ENCODE results near the gene HS3ST1. TPM values are rescaled to one million over a fixed set of nuclear protein-coding genes. Genes with fewer than 3 reads are reported as not detected.

Gene HS3ST1
- total RNA-seq, 1 donor from 2014 or later: 0.37 TPM

- no peaks in the 10 kb centered on the region for H3K9me3 Mint-ChIP-seq
- H3K27ac Mint-ChIP-seq (ENCODE audit: unreplicated experiment): no peak overlapping the region
- no peak for DNase-seq (ENCODE audit: low read depth, low spot score)
- H3K27me3 Mint-ChIP-seq (ENCODE audit: low read depth): no peaks in the 10 kb centered on the region
- H3K4me3 Mint-ChIP-seq: no peak overlapping the region
- peaks cover 3% of the 10 kb centered on the region for H3K4me1 Mint-ChIP-seq
- no peaks in the 10 kb centered on the region for H3K36me3 Mint-ChIP-seq (ENCODE audit: low read depth)
- no peak for TF ChIP-seq CTCF (conservative IDR thresholded peaks at IDR 0.05)
Observed at GRCh38 chr4:11348449-11349088, 80.1 kb downstream of the HS3ST1 start.

- no peak overlapping the region for H3K4me3 Mint-ChIP-seq
- no peaks in the 10 kb centered on the region for H3K27me3 Mint-ChIP-seq (ENCODE audit: low read depth)
- H3K4me1 Mint-ChIP-seq: peaks cover 33% of the 10 kb centered on the region
- no peak for DNase-seq (ENCODE audit: low read depth, low spot score)
- no peak for TF ChIP-seq CTCF (conservative IDR thresholded peaks at IDR 0.05)
- H3K36me3 Mint-ChIP-seq (ENCODE audit: low read depth): no peaks in the 10 kb centered on the region
- no peaks in the 10 kb centered on the region for H3K9me3 Mint-ChIP-seq
- H3K27ac Mint-ChIP-seq (ENCODE audit: unreplicated experiment): no peak overlapping the region
Observed at GRCh38 chr4:11344916-11345315, 83.8 kb downstream of the HS3ST1 start.

GRCh38 chr4:11343536-11343935 is 85.2 kb downstream of the HS3ST1 start:
- H3K27me3 Mint-ChIP-seq (ENCODE audit: low read depth): no peaks in the 10 kb centered on the region
- DNase-seq (ENCODE audit: low read depth, low spot score): no peak
- TF ChIP-seq CTCF (conservative IDR thresholded peaks at IDR 0.05): no peak
- H3K36me3 Mint-ChIP-seq (ENCODE audit: low read depth): no peaks in the 10 kb centered on the region
- no peak overlapping the region for H3K27ac Mint-ChIP-seq (ENCODE audit: unreplicated experiment)
- no peak overlapping the region for H3K4me3 Mint-ChIP-seq
- H3K4me1 Mint-ChIP-seq: peaks cover 33% of the 10 kb centered on the region
- no peaks in the 10 kb centered on the region for H3K9me3 Mint-ChIP-seq

Small RNA genes lying within 50 kb of the gene (microRNA-seq; reads per million reads assigned to microRNA genes)
- not detected for gene MIR572
